Esophagus squamous epithelium (tissue), 5 donors: ENCODE measurements around the gene TRIM39. TPM values are rescaled to one million over a fixed set of nuclear protein-coding genes. Genes with fewer than 3 reads are reported as not detected.
"Not testable (repeated sequence)": the region's sequence is repeated elsewhere in the genome, so short reads cannot be mapped to it uniquely, and the experiment has no call there.

Source experiments
- DNase-seq: peaks from one replicate; lab custom pipeline; 2025; lab: John Stamatoyannopoulos, UW
- H3K27ac ChIP-seq, 4 donors: fragments of 200-600 bp; sonication (generic); one replicate each; pipeline ENCODE4 v1.5.1; 2016 to 2019; ENCODE audit warnings: mild to moderate bottlenecking in 1 of 4
- H3K27me3 ChIP-seq, 4 donors: fragments of 200-600 bp; sonication (generic); 1 replicate in 3 of 4; 2 replicates in 1 of 4; pipeline versions ENCODE4 v1.5.1 to v1.6.0; 2017 to 2021; ENCODE audit warnings: antibody characterized with exemption in 1 of 4
- H3K36me3 ChIP-seq, 3 donors: fragments of 200-600 bp; sonication (generic); one replicate each; pipeline ENCODE4 v1.5.1; 2016 to 2019
- H3K4me1 ChIP-seq, 3 donors: fragments of 200-600 bp; sonication (generic); one replicate each; pipeline ENCODE4 v1.5.1; 2017 to 2019
- H3K4me3 ChIP-seq, 4 donors: fragments of 200-600 bp; sonication (generic); 1 replicate in 3 of 4; 2 replicates in 1 of 4; pipeline ENCODE4 v1.5.1; 2016 to 2019; ENCODE audit warnings: mild to moderate bottlenecking in 2 of 4, moderate library complexity in 1 of 4
- H3K9me3 ChIP-seq, 3 donors: fragments of 200-600 bp; sonication (generic); one replicate each; pipeline ENCODE4 v1.5.1; 2016 to 2019
- POLR2A ChIP-seq, 4 donors: fragments of 450-650 bp; IDR thresholded peaks; one replicate each; pipeline ENCODE4 v1.6.1; 2017; ENCODE audit warnings: antibody characterized with exemption in 4 of 4, mild to moderate bottlenecking in 4 of 4, moderate library complexity in 3 of 4
- WGBS, 2 donors: methylation state at CpG; one replicate each; pipeline ENCODE4 v1.1.5; 2018; 5-methylcytosine and 5-hydroxymethylcytosine counted together
- intact Hi-C: fragments of 100-400 bp; cut with DNase I; formaldehyde crosslinking; loops from one replicate; pipeline ENCODE4 v1.15.0; 2022
- total RNA-seq, 4 donors: library from RNA; depleted of rRNA; stranded (reverse); fragments of >200 nt; gene quantifications; one replicate each; pipeline ENCODE4 v1.1.0, GENCODE V29; 2016
- TF ChIP-seq, protein P1 (sequence below), 6 experiments: fragments of 450-650 bp in 4 of 6; fragments of 200-600 bp in 2 of 6; sonication (generic) in 2 of 6; IDR thresholded peaks; one replicate each; pipeline ENCODE4 v1.5.1; 2016 to 2019; ENCODE audit warnings: antibody characterized with exemption in 6 of 6, mild to moderate bottlenecking in 4 of 6, moderate library complexity in 4 of 6
- donor health status: DM: yes; HTN: yes; CAD: no.

TRIM39 gene
- total RNA-seq, 4 donors from 2014 or later, result 11.3 to 16.2 (median 15.1) TPM

DNA sequence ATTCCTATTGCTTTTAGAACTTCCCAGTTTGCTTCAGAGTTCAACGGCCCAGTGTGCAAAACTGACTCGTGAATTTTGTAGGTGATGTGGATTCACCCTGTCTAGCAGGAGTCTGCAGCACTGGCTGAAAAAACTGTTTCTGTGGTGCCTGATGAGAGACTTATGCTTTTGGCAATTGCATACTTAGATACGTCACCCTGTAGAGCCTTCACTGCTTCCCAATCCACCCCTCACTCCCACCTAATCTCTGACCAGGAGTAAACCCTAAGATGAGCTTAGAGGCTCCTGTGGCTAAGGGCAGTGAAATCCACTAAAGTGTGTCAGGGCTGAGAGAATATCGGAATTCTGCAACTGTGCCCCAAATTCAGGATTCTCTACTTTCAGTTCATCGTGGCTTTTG lies 32.5 kb downstream of the TRIM39 start:
- Histone ChIP-seq H3K9me3 (peaks cover 0 to 4% (median 0%) of the 10 kb centered on the region in 3 donors), H3K4me3 (no peak overlapping the region), H3K4me1 (peaks cover 0 to 10% (median 7%) of the 10 kb centered on the region in 3 donors), H3K27me3 (peaks cover 0 to 88% (median 3%) of the 10 kb centered on the region in 4 donors), H3K27ac (no peak overlapping the region), H3K36me3 (no peaks in the 10 kb centered on the region)
- intact Hi-C loops, result no loop called here
- 49 to 60% methylated on average over 5 of the region's 5 CpGs for WGBS, 2 donors
- TF ChIP-seq, protein P1, sequence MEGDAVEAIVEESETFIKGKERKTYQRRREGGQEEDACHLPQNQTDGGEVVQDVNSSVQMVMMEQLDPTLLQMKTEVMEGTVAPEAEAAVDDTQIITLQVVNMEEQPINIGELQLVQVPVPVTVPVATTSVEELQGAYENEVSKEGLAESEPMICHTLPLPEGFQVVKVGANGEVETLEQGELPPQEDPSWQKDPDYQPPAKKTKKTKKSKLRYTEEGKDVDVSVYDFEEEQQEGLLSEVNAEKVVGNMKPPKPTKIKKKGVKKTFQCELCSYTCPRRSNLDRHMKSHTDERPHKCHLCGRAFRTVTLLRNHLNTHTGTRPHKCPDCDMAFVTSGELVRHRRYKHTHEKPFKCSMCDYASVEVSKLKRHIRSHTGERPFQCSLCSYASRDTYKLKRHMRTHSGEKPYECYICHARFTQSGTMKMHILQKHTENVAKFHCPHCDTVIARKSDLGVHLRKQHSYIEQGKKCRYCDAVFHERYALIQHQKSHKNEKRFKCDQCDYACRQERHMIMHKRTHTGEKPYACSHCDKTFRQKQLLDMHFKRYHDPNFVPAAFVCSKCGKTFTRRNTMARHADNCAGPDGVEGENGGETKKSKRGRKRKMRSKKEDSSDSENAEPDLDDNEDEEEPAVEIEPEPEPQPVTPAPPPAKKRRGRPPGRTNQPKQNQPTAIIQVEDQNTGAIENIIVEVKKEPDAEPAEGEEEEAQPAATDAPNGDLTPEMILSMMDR (IDR thresholded peaks at IDR 0.05), result no peak
- no peak for TF ChIP-seq POLR2A (IDR thresholded peaks at IDR 0.05)
- DNase-seq, result no peak

DNA sequence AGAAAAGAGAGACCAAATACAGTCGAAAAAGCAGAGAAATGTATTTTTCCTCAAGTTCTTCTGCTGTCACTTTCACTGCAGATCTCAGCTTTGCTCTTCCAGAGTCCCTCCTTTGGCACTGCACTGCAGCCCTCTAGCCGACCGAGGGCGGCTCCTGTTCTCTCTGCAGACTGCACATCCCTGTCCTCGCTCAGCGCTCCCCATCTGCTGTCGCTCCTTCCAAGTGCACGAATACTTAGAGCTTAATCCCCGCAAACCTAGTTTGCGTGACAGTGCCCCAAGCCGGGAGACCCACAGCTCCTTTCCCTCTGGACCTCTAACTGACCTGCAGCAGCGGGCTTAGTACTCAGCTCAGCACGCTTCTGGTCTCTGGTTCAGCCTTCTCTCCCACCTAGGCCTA lies 33.4 kb downstream of the TRIM39 start:
- no peak overlapping the region for H3K27ac ChIP-seq
- intact Hi-C loops, result no loop called here
- DNase-seq, result no peak
- peaks cover 0 to 4% (median 0%) of the 10 kb centered on the region in 3 donors for H3K9me3 ChIP-seq
- no peak overlapping the region for H3K4me3 ChIP-seq
- peaks cover 0 to 92% (median 3%) of the 10 kb centered on the region in 4 donors for H3K27me3 ChIP-seq
- H3K4me1 ChIP-seq, result peaks cover 0 to 10% (median 7%) of the 10 kb centered on the region in 3 donors
- TF ChIP-seq POLR2A (IDR thresholded peaks at IDR 0.05), result no peak
- TF ChIP-seq, protein P1 (IDR thresholded peaks at IDR 0.05), result no peak
- WGBS, 2 donors, result 62 to 64% methylated on average over 13 of the region's 13 CpGs
- H3K36me3 ChIP-seq, result no peaks in the 10 kb centered on the region

DNA sequence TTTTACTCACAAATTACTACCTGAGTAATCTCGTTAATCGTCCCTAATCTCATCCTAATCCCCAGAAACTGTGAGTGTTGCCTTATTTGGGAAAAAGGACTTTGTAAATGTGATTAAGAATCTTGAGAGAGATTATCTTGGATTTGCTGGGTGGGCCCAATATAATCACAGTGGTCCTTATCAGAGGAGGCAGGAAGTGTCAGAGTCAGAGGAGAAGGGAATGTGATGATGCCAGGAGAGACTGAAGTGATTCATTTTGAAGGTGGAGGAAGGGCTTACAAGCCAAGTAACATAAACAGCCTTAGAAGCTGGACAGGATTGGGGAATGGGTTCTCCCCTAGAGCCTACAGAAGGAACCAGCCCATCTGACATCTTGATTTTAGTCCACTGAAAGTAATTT lies 34.9 kb downstream of the TRIM39 start:
- DNase-seq, result no peak
- no peak for TF ChIP-seq POLR2A (IDR thresholded peaks at IDR 0.05)
- TF ChIP-seq, protein P1 (IDR thresholded peaks at IDR 0.05), result no peak
- H3K9me3 ChIP-seq, result peaks cover 0 to 4% (median 0%) of the 10 kb centered on the region in 3 donors
- H3K27me3 ChIP-seq, result peaks cover 0 to 87% (median 3%) of the 10 kb centered on the region in 4 donors
- H3K36me3 ChIP-seq, result no peaks in the 10 kb centered on the region
- WGBS, 2 donors, result 71 to 76% methylated on average over 2 of the region's 2 CpGs
- no peak overlapping the region for H3K4me3 ChIP-seq
- no peak overlapping the region for H3K27ac ChIP-seq
- intact Hi-C loops, result no loop called here
- peaks cover 0 to 10% (median 7%) of the 10 kb centered on the region in 3 donors for H3K4me1 ChIP-seq

DNA sequence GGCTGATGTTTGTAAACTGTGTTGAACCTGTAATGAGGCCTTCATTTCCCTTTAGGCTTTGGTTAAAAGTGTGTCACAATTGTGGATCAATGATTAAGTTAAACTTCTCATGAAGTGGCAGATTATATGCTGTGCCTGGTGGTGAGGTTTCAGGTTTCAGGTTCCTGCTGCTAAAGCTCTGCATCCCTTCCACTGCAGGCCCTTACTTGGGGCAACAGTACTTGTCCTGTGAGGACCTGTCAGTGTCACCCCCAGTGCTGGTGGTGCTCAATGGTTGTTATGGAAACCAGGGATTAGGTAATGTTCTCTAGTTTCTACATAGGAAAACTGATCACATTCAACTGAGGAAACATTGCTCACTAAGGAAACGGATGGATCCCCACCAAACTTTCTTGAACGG lies 36.7 kb downstream of the TRIM39 start:
- intact Hi-C loops, result no loop called here
- H3K27ac ChIP-seq, result no peak overlapping the region
- H3K9me3 ChIP-seq, result peaks cover 0 to 4% (median 0%) of the 10 kb centered on the region in 3 donors
- H3K4me3 ChIP-seq, result no peak overlapping the region
- H3K27me3 ChIP-seq, result peaks cover 0 to 85% (median 0%) of the 10 kb centered on the region in 4 donors
- no peak for DNase-seq
- no peaks in the 10 kb centered on the region for H3K4me1 ChIP-seq
- 48 to 90% methylated on average over 2 of the region's 2 CpGs for WGBS, 2 donors
- H3K36me3 ChIP-seq, result no peaks in the 10 kb centered on the region
- TF ChIP-seq POLR2A (IDR thresholded peaks at IDR 0.05), result no peak
- TF ChIP-seq, protein P1 (IDR thresholded peaks at IDR 0.05), result no peak

DNA sequence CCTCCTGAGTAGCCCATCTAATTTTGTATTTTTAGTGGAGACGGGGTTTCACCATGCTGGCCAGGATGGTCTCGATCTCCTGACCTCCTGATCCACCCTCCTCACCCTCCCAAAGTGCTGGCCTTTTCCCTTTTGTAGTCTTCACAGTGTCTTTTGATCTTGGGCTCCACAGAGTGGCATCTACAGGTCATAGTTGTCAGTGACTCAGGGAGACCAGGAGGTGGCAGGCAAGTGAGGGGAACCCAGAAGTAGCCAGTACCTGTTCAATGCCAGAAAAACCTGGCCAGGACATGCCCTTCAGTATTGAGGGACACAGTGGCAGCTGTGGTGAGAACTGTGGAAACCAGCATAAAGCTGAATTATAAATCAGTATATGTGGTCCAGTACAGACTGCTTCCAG lies 37.9 kb downstream of the TRIM39 start:
- TF ChIP-seq, protein P1 (IDR thresholded peaks at IDR 0.05), result no peak
- TF ChIP-seq POLR2A (IDR thresholded peaks at IDR 0.05), result no peak
- no peaks in the 10 kb centered on the region for H3K4me1 ChIP-seq
- no peak overlapping the region for H3K4me3 ChIP-seq
- no peaks in the 10 kb centered on the region for H3K36me3 ChIP-seq
- WGBS, 2 donors, result 75 to 94% methylated on average over 2 of the region's 2 CpGs
- no peak for DNase-seq
- H3K9me3 ChIP-seq, result peaks cover 0 to 4% (median 0%) of the 10 kb centered on the region in 3 donors
- no peak overlapping the region for H3K27ac ChIP-seq
- intact Hi-C loops, result no loop called here
- H3K27me3 ChIP-seq, result peaks cover 0 to 83% (median 0%) of the 10 kb centered on the region in 4 donors

DNA sequence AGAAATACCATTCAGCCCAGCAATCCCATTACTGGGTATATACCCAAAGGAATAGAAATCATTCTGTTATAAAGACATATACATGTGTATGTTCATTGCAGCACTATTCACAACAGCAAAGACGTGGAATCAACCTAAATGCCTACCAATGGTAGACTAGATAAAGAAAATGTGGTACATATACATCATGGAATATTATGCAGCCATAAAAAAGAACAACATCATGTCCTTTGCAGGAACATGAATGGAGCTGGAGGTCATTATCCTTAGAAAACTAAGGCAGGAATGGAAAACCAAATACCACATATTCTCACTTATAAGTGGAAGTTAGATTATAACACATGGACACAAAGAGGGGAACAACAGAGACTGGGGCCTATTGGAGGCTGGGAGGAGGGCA lies 42.6 kb downstream of the TRIM39 start:
- H3K4me1 ChIP-seq, intact Hi-C loops, H3K4me3 ChIP-seq, H3K36me3 ChIP-seq, H3K9me3 ChIP-seq, H3K27ac ChIP-seq, DNase-seq: not testable (repeated sequence)
- peaks cover 0 to 47% (median 0%) of the 10 kb centered on the region in 4 donors for H3K27me3 ChIP-seq
- WGBS, 2 donors, result 31 to 43% methylated on average over 1 of the region's 1 CpG
